ENCODE results near the gene CDKN1C.
"Not testable (repeated sequence)": the region's sequence is repeated elsewhere in the genome, so short reads cannot be mapped to it uniquely, and the experiment has no call there.

CDKN1C gene

DNA sequence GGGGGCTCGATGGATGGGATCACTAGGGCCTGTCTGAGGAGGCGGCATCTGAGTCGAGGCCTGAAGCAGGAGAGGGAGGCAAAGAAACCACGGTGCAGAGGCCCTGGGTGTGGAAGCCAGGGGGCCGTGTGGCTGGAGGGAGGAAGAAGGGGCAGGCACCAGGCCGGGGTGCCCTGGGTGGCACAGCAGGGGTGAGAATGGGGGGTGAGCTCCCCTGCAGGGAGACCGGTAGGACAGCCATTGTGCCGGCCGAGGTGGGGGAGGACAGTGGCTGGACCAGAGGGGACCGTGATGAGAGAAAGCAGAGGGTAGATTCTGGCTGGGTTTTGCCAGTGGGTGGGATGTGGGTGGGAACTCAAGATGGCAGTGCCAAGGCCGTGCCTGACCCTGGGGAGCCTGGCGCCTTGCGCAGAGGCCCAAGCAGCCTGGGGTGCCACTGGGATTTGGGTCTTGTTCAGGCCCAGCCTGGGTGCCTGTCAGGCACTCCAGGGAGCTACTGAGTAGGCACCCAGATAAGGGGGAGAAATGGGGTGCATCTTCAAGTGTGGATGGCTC lies 24.9 kb upstream of the CDKN1C start:
- Histone ChIP-seq H3K4me3 (ENCODE audit: severe bottlenecking) (no peak overlapping the region), H3K36me3 (ENCODE audit: low read depth) (peaks cover 5% of the 10 kb centered on the region; the same call in 1 of the 2 replicates), H3K27ac (ENCODE audit: poor library complexity, severe bottlenecking) (peak overlapping the region; percentile 94), H3K4me1 (ENCODE audit: insufficient read depth, poor library complexity, severe bottlenecking) (peaks cover 26% of the 10 kb centered on the region), H3K27me3 (ENCODE audit: insufficient read depth, poor library complexity, severe bottlenecking) (no peaks in the 10 kb centered on the region), H3K9me3 (ENCODE audit: severe bottlenecking) (no peaks in the 10 kb centered on the region)
- ATAC-seq (ENCODE audit: low read depth) (no peak), DNase-seq (ENCODE audit: low spot score) (no peak)
- TF ChIP-seq, protein P1, sequence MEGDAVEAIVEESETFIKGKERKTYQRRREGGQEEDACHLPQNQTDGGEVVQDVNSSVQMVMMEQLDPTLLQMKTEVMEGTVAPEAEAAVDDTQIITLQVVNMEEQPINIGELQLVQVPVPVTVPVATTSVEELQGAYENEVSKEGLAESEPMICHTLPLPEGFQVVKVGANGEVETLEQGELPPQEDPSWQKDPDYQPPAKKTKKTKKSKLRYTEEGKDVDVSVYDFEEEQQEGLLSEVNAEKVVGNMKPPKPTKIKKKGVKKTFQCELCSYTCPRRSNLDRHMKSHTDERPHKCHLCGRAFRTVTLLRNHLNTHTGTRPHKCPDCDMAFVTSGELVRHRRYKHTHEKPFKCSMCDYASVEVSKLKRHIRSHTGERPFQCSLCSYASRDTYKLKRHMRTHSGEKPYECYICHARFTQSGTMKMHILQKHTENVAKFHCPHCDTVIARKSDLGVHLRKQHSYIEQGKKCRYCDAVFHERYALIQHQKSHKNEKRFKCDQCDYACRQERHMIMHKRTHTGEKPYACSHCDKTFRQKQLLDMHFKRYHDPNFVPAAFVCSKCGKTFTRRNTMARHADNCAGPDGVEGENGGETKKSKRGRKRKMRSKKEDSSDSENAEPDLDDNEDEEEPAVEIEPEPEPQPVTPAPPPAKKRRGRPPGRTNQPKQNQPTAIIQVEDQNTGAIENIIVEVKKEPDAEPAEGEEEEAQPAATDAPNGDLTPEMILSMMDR (IDR thresholded peaks at IDR 0.05; ENCODE audit: poor library complexity, severe bottlenecking): no peak

DNA sequence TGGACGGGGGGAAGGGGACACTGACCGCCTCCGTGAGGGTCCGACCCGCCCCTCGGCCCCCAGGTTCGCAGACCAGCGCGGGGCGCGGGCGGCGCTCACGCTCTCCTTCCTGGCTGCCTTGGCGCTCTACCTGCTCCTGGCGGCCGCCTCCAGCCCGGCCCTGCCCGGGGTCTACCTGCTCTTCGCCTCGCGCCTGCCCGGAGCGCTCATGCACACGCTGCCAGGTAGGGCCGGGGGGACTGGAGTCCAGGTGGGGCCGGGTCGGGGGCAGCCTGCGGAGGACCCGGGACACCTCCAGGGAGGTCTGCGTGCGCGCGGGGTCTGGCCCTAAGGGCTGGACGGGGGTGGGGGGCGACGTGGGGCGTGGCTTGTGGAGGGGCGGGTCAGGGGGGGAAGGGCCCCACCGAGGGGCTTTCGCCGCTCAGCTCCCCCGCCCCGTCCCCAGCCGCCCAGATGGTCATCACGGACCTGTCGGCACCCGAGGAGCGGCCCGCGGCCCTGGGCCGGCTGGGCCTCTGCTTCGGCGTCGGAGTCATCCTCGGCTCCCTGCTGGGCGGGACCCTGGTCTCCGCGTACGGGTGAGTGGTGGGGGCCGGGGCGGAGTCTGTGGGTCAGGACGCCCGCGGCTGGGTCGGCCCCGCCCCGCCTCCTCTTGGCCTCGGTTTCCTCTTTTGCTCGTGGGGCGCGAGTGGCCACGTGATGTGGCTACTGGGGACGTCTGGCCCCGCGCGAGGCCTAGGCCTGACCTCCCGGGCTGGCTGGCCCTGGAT lies 23.7 kb upstream of the CDKN1C start:
- no peak overlapping the region for H3K27ac ChIP-seq (ENCODE audit: poor library complexity, severe bottlenecking)
- TF ChIP-seq, protein P1 (IDR thresholded peaks at IDR 0.05; ENCODE audit: poor library complexity, severe bottlenecking): no peak
- no peaks in the 10 kb centered on the region for H3K27me3 ChIP-seq (ENCODE audit: insufficient read depth, poor library complexity, severe bottlenecking)
- ATAC-seq (ENCODE audit: low read depth): no peak
- no peaks in the 10 kb centered on the region for H3K9me3 ChIP-seq (ENCODE audit: severe bottlenecking)
- H3K4me3 ChIP-seq (ENCODE audit: severe bottlenecking): no peak overlapping the region
- peaks cover 10% of the 10 kb centered on the region; the same call in 1 of the 2 replicates for H3K36me3 ChIP-seq (ENCODE audit: low read depth)
- DNase-seq (ENCODE audit: low spot score): no peak
- peaks cover 28% of the 10 kb centered on the region for H3K4me1 ChIP-seq (ENCODE audit: insufficient read depth, poor library complexity, severe bottlenecking)

DNA sequence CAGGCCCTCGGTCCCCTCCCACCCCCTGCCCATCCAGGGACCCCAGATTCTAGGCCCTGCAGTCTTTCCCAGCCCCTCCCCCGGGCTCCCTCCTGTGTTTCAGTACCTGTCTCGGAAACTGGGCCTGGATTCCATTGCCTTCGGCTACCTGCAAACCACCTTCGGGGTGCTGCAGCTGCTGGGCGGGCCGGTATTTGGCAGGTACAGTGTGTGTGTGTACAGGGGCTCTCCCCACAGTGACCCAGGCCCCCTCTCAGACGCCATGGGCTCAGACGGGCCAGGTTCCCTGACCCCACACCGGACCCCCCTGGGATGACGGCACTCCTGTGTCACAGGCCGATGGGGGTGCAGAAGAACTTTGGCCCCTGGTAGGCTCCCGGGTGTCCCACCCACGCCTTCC lies 22.6 kb upstream of the CDKN1C start:
- TF ChIP-seq, protein P1 (IDR thresholded peaks at IDR 0.05; ENCODE audit: poor library complexity, severe bottlenecking): no peak
- no peaks in the 10 kb centered on the region for H3K9me3 ChIP-seq (ENCODE audit: severe bottlenecking)
- H3K4me1 ChIP-seq (ENCODE audit: insufficient read depth, poor library complexity, severe bottlenecking): peaks cover 32% of the 10 kb centered on the region
- no peak overlapping the region for H3K27ac ChIP-seq (ENCODE audit: poor library complexity, severe bottlenecking)
- no peak overlapping the region for H3K4me3 ChIP-seq (ENCODE audit: severe bottlenecking)
- DNase-seq (ENCODE audit: low spot score) (no peak), ATAC-seq (ENCODE audit: low read depth) (no peak)
- H3K27me3 ChIP-seq (ENCODE audit: insufficient read depth, poor library complexity, severe bottlenecking): no peaks in the 10 kb centered on the region
- peaks cover 10% of the 10 kb centered on the region; the same call in 1 of the 2 replicates for H3K36me3 ChIP-seq (ENCODE audit: low read depth)

- not testable (repeated sequence) for H3K4me3 ChIP-seq (ENCODE audit: severe bottlenecking); H3K27ac ChIP-seq (ENCODE audit: poor library complexity, severe bottlenecking); H3K27me3 ChIP-seq (ENCODE audit: insufficient read depth, poor library complexity, severe bottlenecking); DNase-seq (ENCODE audit: low spot score); H3K9me3 ChIP-seq (ENCODE audit: severe bottlenecking); H3K36me3 ChIP-seq (ENCODE audit: low read depth); ATAC-seq (ENCODE audit: low read depth)
- H3K4me1 ChIP-seq (ENCODE audit: insufficient read depth, poor library complexity, severe bottlenecking): peaks cover 14% of the 10 kb centered on the region
These were observed 19.7 kb upstream of the CDKN1C start for GRCh38 chr11:2905299-2905698.

DNA sequence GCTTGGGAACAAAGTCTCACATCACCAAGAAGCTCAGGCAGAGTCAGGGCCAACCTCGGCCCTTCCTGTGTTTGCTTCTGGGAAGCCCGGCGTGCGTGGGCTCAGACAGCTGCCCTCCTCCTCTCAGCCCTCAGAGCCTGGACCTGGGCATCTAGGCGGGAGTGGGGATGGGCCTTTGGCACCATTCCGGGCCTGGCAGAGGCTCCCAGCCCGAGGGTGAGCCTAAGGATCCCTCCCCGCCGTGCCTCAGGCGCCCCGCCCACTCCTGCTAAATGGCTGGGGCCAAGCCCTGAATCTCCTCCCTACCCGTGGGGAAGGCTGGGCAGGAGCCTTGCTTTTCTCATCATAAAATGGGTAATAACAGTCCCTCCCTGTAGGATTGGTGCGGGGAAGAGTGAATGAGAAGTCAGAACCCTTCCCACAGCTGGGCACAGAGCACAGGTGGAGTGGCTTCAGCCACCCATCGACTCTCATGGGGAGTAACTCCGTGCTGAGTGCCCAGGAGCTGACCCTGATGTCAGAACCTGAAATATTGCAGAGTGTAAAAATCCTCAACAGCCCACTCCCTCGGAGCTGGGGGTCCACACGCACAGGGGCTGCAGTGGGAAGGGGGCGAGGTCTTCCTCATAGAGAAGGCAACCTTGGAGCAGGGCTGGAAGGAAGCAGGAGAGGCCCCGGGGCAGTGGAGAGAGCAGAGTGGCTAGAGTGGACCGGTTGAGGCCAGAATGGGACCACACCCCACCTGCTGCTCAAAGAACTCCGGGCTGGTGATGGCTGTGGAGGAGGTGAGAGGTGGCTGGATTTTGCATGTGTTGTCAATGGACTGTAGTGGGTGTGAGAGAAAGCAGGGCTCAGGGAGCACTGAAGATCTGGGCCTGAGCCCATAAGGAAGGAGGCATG lies 18.8 kb upstream of the CDKN1C start:
- ATAC-seq (ENCODE audit: low read depth) (peak; percentile 14; the same call in 2 of the 3 replicates), DNase-seq (ENCODE audit: low spot score) (no peak)

More for the DNA sequence above, 18.8 kb upstream of the CDKN1C start:
- Histone ChIP-seq H3K27ac (ENCODE audit: poor library complexity, severe bottlenecking) (peak overlapping the region; percentile 67), H3K4me3 (ENCODE audit: severe bottlenecking) (no peak overlapping the region), H3K4me1 (ENCODE audit: insufficient read depth, poor library complexity, severe bottlenecking) (peaks cover 18% of the 10 kb centered on the region), H3K36me3 (ENCODE audit: low read depth) (peaks cover 10% of the 10 kb centered on the region; the same call in 1 of the 2 replicates), H3K27me3 (ENCODE audit: insufficient read depth, poor library complexity, severe bottlenecking) (no peaks in the 10 kb centered on the region), H3K9me3 (ENCODE audit: severe bottlenecking) (no peaks in the 10 kb centered on the region)
- TF ChIP-seq, protein P1 (IDR thresholded peaks at IDR 0.05; ENCODE audit: poor library complexity, severe bottlenecking): no peak
